Activated B cell treated with CpG ODN at 0.5 μM for 24 hours (primary cell): ENCODE measurements around the gene DPPA4. TPM values are rescaled to one million over a fixed set of nuclear protein-coding genes. Genes with fewer than 3 reads are reported as not detected.

ENCODE experiments used
- ATAC-seq: fragments of 200-7000 bp; cut with Tn5 transposase; one replicate; pipeline ENCODE4 v1.10.0; 2021; ENCODE audit warnings: low read depth, mild to moderate bottlenecking, moderate library complexity
- CTCF ChIA-PET: fragments of 350-600 bp; sonication (Branson Sonifier 250); formaldehyde crosslinking; loops from one replicate; lab custom pipeline; 2021; ENCODE audit warnings: antibody characterized with exemption; lab: Charles Lee
- POLR2A ChIA-PET: fragments of 350-600 bp; sonication (Branson Sonifier 250); formaldehyde crosslinking; loops from one replicate; lab custom pipeline; 2021; ENCODE audit warnings: antibody characterized with exemption; lab: Charles Lee
- DNase-seq: peaks from one replicate; pipeline ENCODE4 v3.0.0; 2022
- H3K27ac Mint-ChIP-seq: one replicate; pipeline ENCODE4 v1.8.0; 2020; ENCODE audit warnings: mixed read lengths
- H3K27me3 Mint-ChIP-seq: one replicate; pipeline ENCODE4 v1.8.0; 2021; ENCODE audit warnings: mixed read lengths
- H3K36me3 Mint-ChIP-seq: one replicate; pipeline ENCODE4 v1.8.0; 2021; ENCODE audit warnings: low read depth, mixed read lengths
- H3K4me1 Mint-ChIP-seq: one replicate; pipeline ENCODE4 v1.8.0; 2021; ENCODE audit warnings: mixed read lengths
- H3K4me3 Mint-ChIP-seq: one replicate; pipeline ENCODE4 v1.8.0; 2020; ENCODE audit warnings: mild to moderate bottlenecking, mixed read lengths
- H3K9me3 Mint-ChIP-seq: one replicate; pipeline ENCODE4 v1.8.0; 2020; ENCODE audit warnings: mixed read lengths
- intact Hi-C: fragments of 100-400 bp; cut with micrococcal nuclease; formaldehyde crosslinking; loops from one replicate; pipeline ENCODE4 v1.15.1; 2024
- total RNA-seq: library from RNA; stranded (reverse); gene quantifications from 2 replicates; pipeline ENCODE4 v1.2.3, GENCODE V29; 2022
- TF ChIP-seq, protein P1 (sequence below): fragments of 200-600 bp; IDR thresholded peaks from one replicate; pipeline ENCODE4 v1.8.0; 2022; ENCODE audit warnings: antibody characterized with exemption, mild to moderate bottlenecking

DPPA4 gene
- total RNA-seq, 1 donor from 2014 or later = 5.0 TPM

- intact Hi-C loops = no loop called here
- H3K36me3 Mint-ChIP-seq = no peaks in the 10 kb centered on the region
- ChIA-PET CTCF (no interaction called here), POLR2A (no interaction called here)
- no peak for DNase-seq
- TF ChIP-seq, protein P1, sequence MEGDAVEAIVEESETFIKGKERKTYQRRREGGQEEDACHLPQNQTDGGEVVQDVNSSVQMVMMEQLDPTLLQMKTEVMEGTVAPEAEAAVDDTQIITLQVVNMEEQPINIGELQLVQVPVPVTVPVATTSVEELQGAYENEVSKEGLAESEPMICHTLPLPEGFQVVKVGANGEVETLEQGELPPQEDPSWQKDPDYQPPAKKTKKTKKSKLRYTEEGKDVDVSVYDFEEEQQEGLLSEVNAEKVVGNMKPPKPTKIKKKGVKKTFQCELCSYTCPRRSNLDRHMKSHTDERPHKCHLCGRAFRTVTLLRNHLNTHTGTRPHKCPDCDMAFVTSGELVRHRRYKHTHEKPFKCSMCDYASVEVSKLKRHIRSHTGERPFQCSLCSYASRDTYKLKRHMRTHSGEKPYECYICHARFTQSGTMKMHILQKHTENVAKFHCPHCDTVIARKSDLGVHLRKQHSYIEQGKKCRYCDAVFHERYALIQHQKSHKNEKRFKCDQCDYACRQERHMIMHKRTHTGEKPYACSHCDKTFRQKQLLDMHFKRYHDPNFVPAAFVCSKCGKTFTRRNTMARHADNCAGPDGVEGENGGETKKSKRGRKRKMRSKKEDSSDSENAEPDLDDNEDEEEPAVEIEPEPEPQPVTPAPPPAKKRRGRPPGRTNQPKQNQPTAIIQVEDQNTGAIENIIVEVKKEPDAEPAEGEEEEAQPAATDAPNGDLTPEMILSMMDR = no peak
- H3K9me3 Mint-ChIP-seq = no peaks in the 10 kb centered on the region
- H3K4me1 Mint-ChIP-seq = no peaks in the 10 kb centered on the region
- no peak overlapping the region for H3K27ac Mint-ChIP-seq
- H3K4me3 Mint-ChIP-seq = no peak overlapping the region
- no peak for ATAC-seq
- no peaks in the 10 kb centered on the region for H3K27me3 Mint-ChIP-seq
Measured at GRCh38 chr3:109351231-109351630, 13.9 kb upstream of the DPPA4 start.

DNA sequence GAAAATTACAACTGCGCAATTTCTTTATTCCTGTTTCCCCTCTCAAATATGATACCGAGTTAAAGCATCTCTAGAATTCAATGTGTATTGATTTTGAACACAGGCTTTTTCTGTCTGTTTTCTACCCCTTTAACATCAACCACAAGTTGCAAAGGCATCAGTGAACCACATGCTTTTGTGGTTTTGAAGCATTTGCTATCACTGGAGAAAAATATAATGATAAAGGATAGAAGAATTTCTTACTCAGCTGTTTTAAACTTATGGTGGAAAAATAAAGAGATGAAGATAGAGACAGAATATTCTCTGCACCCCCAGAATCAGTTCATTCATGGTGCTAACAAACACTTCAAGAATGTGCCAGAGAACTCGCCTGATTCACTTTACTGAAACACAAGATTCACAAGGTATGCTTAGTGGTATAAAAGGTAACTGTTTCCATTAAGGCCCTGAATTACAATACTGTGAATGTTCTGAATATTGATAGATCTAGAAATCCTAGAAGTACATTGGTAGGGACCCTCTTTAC lies 9.5 kb upstream of the DPPA4 start:
- POLR2A ChIA-PET = no interaction called here
- CTCF ChIA-PET = no interaction called here
- intact Hi-C loops = no loop called here
- TF ChIP-seq, protein P1 = no peak
- Mint-ChIP-seq H3K27ac (no peak overlapping the region), H3K4me1 (no peaks in the 10 kb centered on the region), H3K9me3 (peaks cover 3% of the 10 kb centered on the region), H3K4me3 (no peak overlapping the region), H3K36me3 (no peaks in the 10 kb centered on the region), H3K27me3 (no peaks in the 10 kb centered on the region)
- DNase-seq (no peak), ATAC-seq (no peak)

- ChIA-PET POLR2A (no interaction called here), CTCF (no interaction called here)
- TF ChIP-seq, protein P1 = no peak
- Mint-ChIP-seq H3K9me3 (peaks cover 3% of the 10 kb centered on the region), H3K27me3 (no peaks in the 10 kb centered on the region), H3K27ac (no peak overlapping the region), H3K4me1 (no peaks in the 10 kb centered on the region), H3K4me3 (no peak overlapping the region), H3K36me3 (no peaks in the 10 kb centered on the region)
- DNase-seq = no peak
- intact Hi-C loops = no loop called here
- no peak for ATAC-seq
Measured at GRCh38 chr3:109346099-109346498, 8.8 kb upstream of the DPPA4 start.

DNA sequence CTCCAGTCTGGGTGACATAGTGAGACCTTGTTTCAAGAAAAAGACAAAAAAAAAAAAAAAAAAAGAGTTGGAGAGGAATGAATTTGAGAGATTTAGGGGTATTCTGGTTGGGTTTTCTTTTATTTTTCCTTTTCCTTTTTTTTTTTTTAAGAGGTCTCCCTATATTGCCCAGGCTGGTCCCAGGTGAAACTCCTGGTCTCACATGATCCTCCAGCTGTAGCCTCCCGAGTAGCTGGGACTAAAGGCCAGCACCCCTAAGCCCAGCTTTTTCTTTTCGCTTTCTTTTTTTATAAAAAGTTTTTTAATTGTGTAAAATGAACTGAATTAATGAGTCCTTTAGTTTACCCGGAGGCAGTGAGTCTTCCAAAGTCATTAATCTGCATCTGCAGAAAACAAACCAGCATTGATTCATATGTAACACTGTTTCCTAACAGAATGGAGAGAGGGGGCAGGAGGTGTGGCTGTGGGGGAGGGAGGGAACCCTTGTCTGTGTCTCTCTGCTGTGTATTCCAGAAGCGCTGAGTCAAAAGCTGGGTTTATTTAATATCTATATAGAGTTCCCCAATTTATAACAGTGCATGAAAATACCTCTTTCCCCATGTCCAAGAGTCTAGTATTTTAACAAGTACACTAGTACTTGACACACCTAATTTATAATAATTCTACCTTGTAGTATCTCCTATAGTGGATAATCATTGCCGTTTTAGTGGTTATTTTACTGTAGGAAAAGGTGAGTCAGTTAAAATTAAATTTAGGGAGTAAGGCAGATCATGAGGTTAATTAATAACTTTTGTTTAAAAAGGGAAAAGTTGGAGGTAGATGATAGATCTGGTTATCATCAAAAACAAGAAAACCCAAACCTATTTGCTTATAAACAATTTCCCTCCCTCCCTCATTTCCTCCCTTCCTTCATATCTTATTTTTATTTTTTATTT lies 2.6 kb upstream of the DPPA4 start:
- DNase-seq = no peak
- ATAC-seq = no peak
- peaks cover 11% of the 10 kb centered on the region for H3K27me3 Mint-ChIP-seq
- intact Hi-C loops = no loop called here
- TF ChIP-seq, protein P1 = no peak
- H3K36me3 Mint-ChIP-seq = no peaks in the 10 kb centered on the region
- no peak overlapping the region for H3K4me3 Mint-ChIP-seq
- no peak overlapping the region for H3K27ac Mint-ChIP-seq
- peaks cover 5% of the 10 kb centered on the region for H3K9me3 Mint-ChIP-seq
- ChIA-PET POLR2A (no interaction called here), CTCF (no interaction called here)
- H3K4me1 Mint-ChIP-seq = peaks cover 8% of the 10 kb centered on the region

DNA sequence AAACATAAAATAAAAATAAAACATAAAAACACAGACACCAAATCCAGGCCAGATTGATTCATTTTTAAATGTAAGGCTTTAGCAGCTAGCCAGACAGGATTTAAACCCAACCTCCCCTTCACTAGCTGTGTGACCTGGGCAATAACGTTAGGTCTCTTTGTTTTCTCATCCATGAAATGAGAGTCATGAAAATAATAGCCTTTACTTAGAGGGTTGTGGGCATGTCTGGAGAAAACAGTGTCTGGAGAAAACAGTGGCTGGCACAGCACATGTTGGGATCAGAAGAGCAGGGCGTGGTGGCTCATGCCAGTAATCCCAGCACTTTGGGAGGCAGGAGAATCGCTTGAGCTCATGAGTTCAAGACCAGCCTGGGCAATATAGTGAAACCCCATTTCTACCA lies 1.9 kb upstream of the DPPA4 start:
- DNase-seq = no peak
- H3K27ac Mint-ChIP-seq = no peak overlapping the region
- TF ChIP-seq, protein P1 = no peak
- H3K4me3 Mint-ChIP-seq = no peak overlapping the region
- H3K4me1 Mint-ChIP-seq = peaks cover 8% of the 10 kb centered on the region
- ATAC-seq = no peak
- H3K36me3 Mint-ChIP-seq = no peaks in the 10 kb centered on the region
- intact Hi-C loops = no loop called here
- H3K9me3 Mint-ChIP-seq = peaks cover 5% of the 10 kb centered on the region
- peaks cover 11% of the 10 kb centered on the region for H3K27me3 Mint-ChIP-seq
- ChIA-PET POLR2A (no interaction called here), CTCF (no interaction called here)
